ENCODE results near the gene SORD. TPM values are rescaled to one million over a fixed set of nuclear protein-coding genes. Genes with fewer than 3 reads are reported as not detected.

The SORD gene
- total RNA-seq, 1 donor = 4.6 TPM

- no peaks in the 10 kb centered on the region for H3K9me3 ChIP-seq (ENCODE audit: low read depth, low read length)
- H3K4me3 ChIP-seq (ENCODE audit: low read length) = no peak overlapping the region
- H3K4me1 ChIP-seq (ENCODE audit: insufficient read depth, low read length) = peaks cover 19% of the 10 kb centered on the region
- peaks cover 42% of the 10 kb centered on the region for H3K27me3 ChIP-seq (ENCODE audit: insufficient read depth, low read length)
Observed at GRCh38 chr15:45120081-45120972, 97.3 kb downstream of the SORD start.

GRCh38 chr15:45121020-45121419 is 98.0 kb downstream of the SORD start:
- peaks cover 38% of the 10 kb centered on the region for H3K27me3 ChIP-seq (ENCODE audit: insufficient read depth, low read length)

GRCh38 chr15:45121706-45122417 is 98.9 kb downstream of the SORD start:
- no peaks in the 10 kb centered on the region for H3K9me3 ChIP-seq (ENCODE audit: low read depth, low read length)
- H3K4me1 ChIP-seq (ENCODE audit: insufficient read depth, low read length) = peaks cover 11% of the 10 kb centered on the region
- no peak overlapping the region for H3K4me3 ChIP-seq (ENCODE audit: low read length)
- peaks cover 37% of the 10 kb centered on the region for H3K27me3 ChIP-seq (ENCODE audit: insufficient read depth, low read length)

More at GRCh38 chr15:45121020-45121419, 98.0 kb downstream of the SORD start:
- Histone ChIP-seq H3K4me3 (ENCODE audit: low read length) (no peak overlapping the region), H3K9me3 (ENCODE audit: low read depth, low read length) (no peaks in the 10 kb centered on the region), H3K4me1 (ENCODE audit: insufficient read depth, low read length) (peaks cover 19% of the 10 kb centered on the region)

- H3K4me1 ChIP-seq (ENCODE audit: insufficient read depth, low read length) = peaks cover 3% of the 10 kb centered on the region
- H3K4me3 ChIP-seq (ENCODE audit: low read length) = no peak overlapping the region
- no peaks in the 10 kb centered on the region for H3K9me3 ChIP-seq (ENCODE audit: low read depth, low read length)
- H3K27me3 ChIP-seq (ENCODE audit: insufficient read depth, low read length) = peaks cover 31% of the 10 kb centered on the region
Observed at GRCh38 chr15:45122719-45123118, 99.7 kb downstream of the SORD start.

- no peaks in the 10 kb centered on the region for H3K9me3 ChIP-seq (ENCODE audit: low read depth, low read length)
- no peak overlapping the region for H3K4me3 ChIP-seq (ENCODE audit: low read length)
- no peaks in the 10 kb centered on the region for H3K4me1 ChIP-seq (ENCODE audit: insufficient read depth, low read length)
- peaks cover 36% of the 10 kb centered on the region for H3K27me3 ChIP-seq (ENCODE audit: insufficient read depth, low read length)
Observed at GRCh38 chr15:45123397-45123796, 100.4 kb downstream of the SORD start.

GRCh38 chr15:45126535-45127158 is 103.7 kb downstream of the SORD start:
- H3K4me3 ChIP-seq (ENCODE audit: low read length) = no peak overlapping the region
- peaks cover 4% of the 10 kb centered on the region for H3K4me1 ChIP-seq (ENCODE audit: insufficient read depth, low read length)
- H3K27me3 ChIP-seq (ENCODE audit: insufficient read depth, low read length) = peaks cover 58% of the 10 kb centered on the region
- no peaks in the 10 kb centered on the region for H3K9me3 ChIP-seq (ENCODE audit: low read depth, low read length)

Other genes starting within 250 kb of the SORD start
- gene TERB2, start 66.5 kb upstream of the SORD start, total RNA-seq = not detected
- gene DUOX2, start 91.0 kb downstream of the SORD start, total RNA-seq = 0.10 TPM
- not detected for gene DUOXA2, start 91.1 kb downstream of the SORD start, total RNA-seq
- gene DUOXA1, start 106.7 kb downstream of the SORD start, total RNA-seq = 0.31 TPM
- gene DUOX1, start 106.8 kb downstream of the SORD start, total RNA-seq = 0.10 TPM
- 2.1 TPM for gene SHF, start 164.8 kb downstream of the SORD start, total RNA-seq
- gene SLC28A2, start 229.0 kb downstream of the SORD start, total RNA-seq = not detected

Data from mononuclear cell (primary cell).